ENCODE results near the gene CORO6.

DNA sequence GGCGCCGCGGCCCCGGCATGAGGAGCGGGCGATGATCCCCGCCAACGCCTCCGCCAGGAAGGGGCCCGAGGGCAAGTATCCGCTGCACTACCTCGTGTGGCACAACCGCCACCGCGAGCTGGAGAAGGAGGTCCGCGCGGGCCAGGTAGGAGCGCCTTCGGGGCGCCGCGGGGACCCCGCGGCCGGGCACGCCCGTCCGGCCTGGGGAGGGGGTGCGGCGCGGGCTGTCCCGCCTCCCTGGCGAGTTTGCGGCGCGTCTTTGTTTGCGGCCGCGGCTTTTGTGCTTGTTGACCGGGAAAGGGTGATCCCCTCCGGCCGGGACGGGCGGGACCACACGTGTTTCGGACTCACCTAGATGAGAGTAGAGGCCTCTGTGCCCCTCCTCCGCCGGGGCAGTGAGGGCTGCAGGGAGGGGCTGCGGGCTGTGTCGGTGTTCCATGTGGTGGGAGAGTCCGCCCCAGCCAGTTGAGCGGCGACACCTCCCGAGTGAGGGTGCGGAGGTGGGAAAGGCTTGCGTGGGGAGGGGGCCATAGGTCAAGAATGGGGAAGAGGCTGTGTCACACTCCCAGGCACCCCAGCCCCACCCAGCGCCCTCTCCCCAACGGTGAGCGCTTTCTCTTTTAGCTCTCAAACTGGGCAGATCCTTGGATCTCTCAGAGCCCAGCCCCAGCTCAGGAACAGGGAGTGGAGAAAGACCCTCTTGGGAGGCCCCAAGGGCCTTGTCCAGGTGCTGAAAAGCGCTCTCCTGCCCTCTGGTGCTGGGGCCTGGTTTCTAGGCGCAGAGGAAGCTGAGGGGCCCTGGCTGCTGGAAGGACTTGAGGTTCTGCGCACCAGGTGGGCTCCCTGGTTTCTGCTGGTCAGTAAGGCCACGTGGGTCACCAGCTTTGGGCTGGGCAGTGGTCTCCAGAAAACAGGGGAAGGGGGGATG is 28.9 kb downstream of the CORO6 start:
- TF ChIP-seq POLR2AphosphoS5 (IDR thresholded peaks at IDR 0.05; ENCODE audit: low read depth, low read length) (no peak), FOXP2 (optimal IDR thresholded peaks at IDR 0.05; ENCODE audit: borderline replicate concordance, extremely low read depth, extremely low read length, insufficient read depth) (no peak), SIN3A (IDR thresholded peaks at IDR 0.05; ENCODE audit: borderline replicate concordance, insufficient read depth, low read length) (peak; percentile 99; the same call in 1 of the 2 replicates), TAF1 (IDR thresholded peaks at IDR 0.05; ENCODE audit: borderline replicate concordance, insufficient read depth, low read length) (no peak)
- TF ChIP-seq, protein P1, sequence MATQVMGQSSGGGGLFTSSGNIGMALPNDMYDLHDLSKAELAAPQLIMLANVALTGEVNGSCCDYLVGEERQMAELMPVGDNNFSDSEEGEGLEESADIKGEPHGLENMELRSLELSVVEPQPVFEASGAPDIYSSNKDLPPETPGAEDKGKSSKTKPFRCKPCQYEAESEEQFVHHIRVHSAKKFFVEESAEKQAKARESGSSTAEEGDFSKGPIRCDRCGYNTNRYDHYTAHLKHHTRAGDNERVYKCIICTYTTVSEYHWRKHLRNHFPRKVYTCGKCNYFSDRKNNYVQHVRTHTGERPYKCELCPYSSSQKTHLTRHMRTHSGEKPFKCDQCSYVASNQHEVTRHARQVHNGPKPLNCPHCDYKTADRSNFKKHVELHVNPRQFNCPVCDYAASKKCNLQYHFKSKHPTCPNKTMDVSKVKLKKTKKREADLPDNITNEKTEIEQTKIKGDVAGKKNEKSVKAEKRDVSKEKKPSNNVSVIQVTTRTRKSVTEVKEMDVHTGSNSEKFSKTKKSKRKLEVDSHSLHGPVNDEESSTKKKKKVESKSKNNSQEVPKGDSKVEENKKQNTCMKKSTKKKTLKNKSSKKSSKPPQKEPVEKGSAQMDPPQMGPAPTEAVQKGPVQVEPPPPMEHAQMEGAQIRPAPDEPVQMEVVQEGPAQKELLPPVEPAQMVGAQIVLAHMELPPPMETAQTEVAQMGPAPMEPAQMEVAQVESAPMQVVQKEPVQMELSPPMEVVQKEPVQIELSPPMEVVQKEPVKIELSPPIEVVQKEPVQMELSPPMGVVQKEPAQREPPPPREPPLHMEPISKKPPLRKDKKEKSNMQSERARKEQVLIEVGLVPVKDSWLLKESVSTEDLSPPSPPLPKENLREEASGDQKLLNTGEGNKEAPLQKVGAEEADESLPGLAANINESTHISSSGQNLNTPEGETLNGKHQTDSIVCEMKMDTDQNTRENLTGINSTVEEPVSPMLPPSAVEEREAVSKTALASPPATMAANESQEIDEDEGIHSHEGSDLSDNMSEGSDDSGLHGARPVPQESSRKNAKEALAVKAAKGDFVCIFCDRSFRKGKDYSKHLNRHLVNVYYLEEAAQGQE (IDR thresholded peaks at IDR 0.05; ENCODE audit: insufficient read depth in 1 of 2, low read depth in 2 of 2, low read length in 2 of 2) = peak; percentile 94 to 96
